ENCODE results near the gene FRAS1. TPM values are rescaled to one million over a fixed set of nuclear protein-coding genes. Genes with fewer than 3 reads are reported as not detected.

FRAS1 gene
- total RNA-seq, 2 experiments from 2014 or later: not detected

GRCh38 chr4:78581618-78582017 is 524.5 kb downstream of the FRAS1 start:
- Mint-ChIP-seq H3K36me3 (ENCODE audit: low read depth) (no peaks in the 10 kb centered on the region), H3K4me1 (ENCODE audit: low read depth) (no peaks in the 10 kb centered on the region), H3K4me3 (no peak overlapping the region), H3K27ac (no peak overlapping the region), H3K9me3 (no peaks in the 10 kb centered on the region), H3K27me3 (no peaks in the 10 kb centered on the region)
- no peak for TF ChIP-seq CTCF (IDR thresholded peaks at IDR 0.05)
- Histone ChIP-seq H3K4me1 (ENCODE audit: insufficient read depth, low read length) (no peaks in the 10 kb centered on the region), H3K36me3 (ENCODE audit: insufficient read depth, low read length) (no peaks in the 10 kb centered on the region), H3K27me3 (ENCODE audit: control insufficient read depth in 1 of 2, insufficient read depth in 2 of 2, low read length in 2 of 2) (no peaks in the 10 kb centered on the region), H3K4me3 (ENCODE audit: low read length) (no peak overlapping the region), H3K9me3 (ENCODE audit: control insufficient read depth in 1 of 2, insufficient read depth in 1 of 2, low read length in 2 of 2) (no peaks in the 10 kb centered on the region), H3K27ac (ENCODE audit: low read depth in 1 of 2, low read length in 2 of 2) (no peak overlapping the region)
- DNase-seq (peak in 2 of 14 experiments; percentile 5 to 15), ATAC-seq (ENCODE audit: poor library complexity) (no peak)
- ChIA-PET POLR2A (no interaction called here), CTCF (no interaction called here)
- intact Hi-C loops (cut with DNase I, micrococcal nuclease): no loop called here

- no peak for TF ChIP-seq CTCF (IDR thresholded peaks at IDR 0.05)
- CTCF ChIA-PET: no interaction called here
- H3K36me3 ChIP-seq (ENCODE audit: insufficient read depth, low read length): no peaks in the 10 kb centered on the region
- no peak overlapping the region for H3K4me3 ChIP-seq (ENCODE audit: low read length)
- Mint-ChIP-seq H3K27me3 (no peaks in the 10 kb centered on the region), H3K36me3 (ENCODE audit: low read depth) (no peaks in the 10 kb centered on the region), H3K9me3 (no peaks in the 10 kb centered on the region), H3K27ac (no peak overlapping the region), H3K4me3 (no peak overlapping the region), H3K4me1 (ENCODE audit: low read depth) (no peaks in the 10 kb centered on the region)
- no peak overlapping the region for H3K27ac ChIP-seq (ENCODE audit: low read depth in 1 of 2, low read length in 2 of 2)
- H3K9me3 ChIP-seq (ENCODE audit: control insufficient read depth in 1 of 2, insufficient read depth in 1 of 2, low read length in 2 of 2): no peaks in the 10 kb centered on the region
- no peaks in the 10 kb centered on the region for H3K4me1 ChIP-seq (ENCODE audit: insufficient read depth, low read length)
- H3K27me3 ChIP-seq (ENCODE audit: control insufficient read depth in 1 of 2, insufficient read depth in 2 of 2, low read length in 2 of 2): no peaks in the 10 kb centered on the region
- POLR2A ChIA-PET: no interaction called here
- DNase-seq (no peak), ATAC-seq (ENCODE audit: poor library complexity) (no peak)
- intact Hi-C loops (cut with DNase I, micrococcal nuclease): no loop called here
Observed at GRCh38 chr4:78584863-78585547, 527.9 kb downstream of the FRAS1 start.

- ChIA-PET POLR2A (no interaction called here), CTCF (no interaction called here)
- Histone ChIP-seq H3K27me3 (ENCODE audit: control insufficient read depth in 1 of 2, insufficient read depth in 2 of 2, low read length in 2 of 2) (no peaks in the 10 kb centered on the region), H3K27ac (ENCODE audit: low read depth in 1 of 2, low read length in 2 of 2) (no peak overlapping the region), H3K36me3 (ENCODE audit: insufficient read depth, low read length) (no peaks in the 10 kb centered on the region), H3K4me3 (ENCODE audit: low read length) (no peak overlapping the region), H3K9me3 (ENCODE audit: control insufficient read depth in 1 of 2, insufficient read depth in 1 of 2, low read length in 2 of 2) (no peaks in the 10 kb centered on the region), H3K4me1 (ENCODE audit: insufficient read depth, low read length) (no peaks in the 10 kb centered on the region)
- H3K9me3 Mint-ChIP-seq: no peaks in the 10 kb centered on the region
- no peaks in the 10 kb centered on the region for H3K27me3 Mint-ChIP-seq
- H3K4me3 Mint-ChIP-seq: no peak overlapping the region
- no peaks in the 10 kb centered on the region for H3K36me3 Mint-ChIP-seq (ENCODE audit: low read depth)
- TF ChIP-seq CTCF (IDR thresholded peaks at IDR 0.05): no peak
- DNase-seq (no peak), ATAC-seq (ENCODE audit: poor library complexity) (no peak)
- intact Hi-C loops (cut with DNase I, micrococcal nuclease): no loop called here
- no peak overlapping the region for H3K27ac Mint-ChIP-seq
- no peaks in the 10 kb centered on the region for H3K4me1 Mint-ChIP-seq (ENCODE audit: low read depth)
Observed at GRCh38 chr4:78585633-78586032, 528.5 kb downstream of the FRAS1 start.

Data from CD4-positive, alpha-beta T cell (primary cell).